ENCODE data around the gene SMO. TPM values are rescaled to one million over a fixed set of nuclear protein-coding genes. Genes with fewer than 3 reads are reported as not detected.

The SMO gene
- total and polyA plus RNA-seq, 4 donors: 2.9 to 16.3 (median 10.7) TPM

DNA sequence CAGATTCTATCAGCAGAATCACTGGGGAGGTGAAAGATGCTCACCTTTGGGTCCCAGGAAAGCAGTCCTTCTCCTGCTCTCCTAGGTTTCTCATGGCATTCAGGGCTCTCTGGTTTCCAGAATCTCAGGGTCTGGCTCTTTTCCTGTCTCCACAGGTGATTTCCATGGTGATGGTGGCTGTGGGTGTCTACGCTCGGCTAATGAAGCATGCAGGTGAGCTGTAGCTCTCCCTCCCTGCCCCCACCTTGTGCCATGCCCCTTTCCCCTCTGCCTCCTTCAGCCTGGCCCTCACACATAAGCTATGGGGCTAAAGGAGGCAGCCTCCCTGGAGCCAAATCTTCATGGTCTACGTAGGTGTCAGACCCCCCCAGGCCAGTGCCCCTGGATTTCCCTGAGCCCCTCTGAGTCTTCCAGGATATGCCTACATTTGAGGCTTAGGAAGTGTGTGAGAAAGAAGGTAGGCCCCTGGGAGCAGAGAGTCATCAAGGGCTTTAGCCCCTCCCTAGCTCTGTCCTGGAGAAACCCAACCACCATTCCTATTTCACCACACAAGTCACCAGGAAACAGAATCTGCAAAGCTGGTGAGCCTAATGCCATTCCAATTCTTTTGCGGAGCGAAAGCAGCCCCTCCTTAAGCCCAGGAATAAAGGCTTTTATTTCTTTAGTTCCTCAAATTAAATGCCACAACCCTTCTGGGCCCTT lies 26.8 kb upstream of the SMO start:
- H3K27me3 ChIP-seq (ENCODE audit: control insufficient read depth in 4 of 4, insufficient read depth in 4 of 4, low read length in 3 of 4): no peaks in the 10 kb centered on the region
- H3K9me3 ChIP-seq (ENCODE audit: control insufficient read depth in 4 of 4, low read length in 3 of 4): no peaks in the 10 kb centered on the region
- no peak overlapping the region for H3K9ac ChIP-seq (ENCODE audit: low read depth in 1 of 2, low read length in 2 of 2)
- peaks cover 0 to 3% (median 0%) of the 10 kb centered on the region in 4 donors for H3K4me1 ChIP-seq (ENCODE audit: control insufficient read depth in 4 of 4, insufficient read depth in 4 of 4, low read length in 3 of 4)
- no peak overlapping the region for H3K4me3 ChIP-seq (ENCODE audit: low read depth in 1 of 3, low read length in 3 of 3)
- H3K36me3 ChIP-seq (ENCODE audit: control insufficient read depth in 4 of 4, insufficient read depth in 3 of 4, low read depth in 1 of 4, low read length in 3 of 4): peaks cover 0 to 3% (median under 1%) of the 10 kb centered on the region in 4 donors
- 97% methylated on average over 5 of the region's 5 CpGs for WGBS
- H3K27ac ChIP-seq (ENCODE audit: low read depth in 1 of 2, low read length in 2 of 2): no peak overlapping the region
- no peak for DNase-seq (ENCODE audit: low spot score)
- TF ChIP-seq, protein P1, sequence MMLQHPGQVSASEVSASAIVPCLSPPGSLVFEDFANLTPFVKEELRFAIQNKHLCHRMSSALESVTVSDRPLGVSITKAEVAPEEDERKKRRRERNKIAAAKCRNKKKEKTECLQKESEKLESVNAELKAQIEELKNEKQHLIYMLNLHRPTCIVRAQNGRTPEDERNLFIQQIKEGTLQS (IDR thresholded peaks at IDR 0.05): no peak
- TF ChIP-seq MAX (IDR thresholded peaks at IDR 0.05) (no peak), JUND (IDR thresholded peaks at IDR 0.05) (no peak), RAD21 (IDR thresholded peaks at IDR 0.05) (no peak), HNF4A (conservative IDR thresholded peaks at IDR 0.05) (no peak), CTCF (IDR thresholded peaks at IDR 0.05; ENCODE audit: low read depth, low read length, missing input control) (no peak), REST (IDR thresholded peaks at IDR 0.05) (no peak), RXRA (IDR thresholded peaks at IDR 0.05) (no peak), EGR1 (IDR thresholded peaks at IDR 0.05; ENCODE audit: low read depth in 2 of 2) (no peak), NR2F2 (IDR thresholded peaks at IDR 0.05) (no peak), YY1 (IDR thresholded peaks at IDR 0.05) (no peak), FOXA2 (IDR thresholded peaks at IDR 0.05) (no peak), SP1 (IDR thresholded peaks at IDR 0.05) (no peak), TAF1 (conservative IDR thresholded peaks at IDR 0.05) (no peak), HNF4G (IDR thresholded peaks at IDR 0.05) (no peak), GABPA (IDR thresholded peaks at IDR 0.05 in 1 of 2, conservative IDR thresholded peaks at IDR 0.05 in 1 of 2) (no peak), FOXA1 (IDR thresholded peaks at IDR 0.05) (no peak), ZBTB33 (IDR thresholded peaks at IDR 0.05) (no peak)

Measured in liver (tissue), 9 donors.